ENCODE results near the gene NHS.

The NHS gene

DNA sequence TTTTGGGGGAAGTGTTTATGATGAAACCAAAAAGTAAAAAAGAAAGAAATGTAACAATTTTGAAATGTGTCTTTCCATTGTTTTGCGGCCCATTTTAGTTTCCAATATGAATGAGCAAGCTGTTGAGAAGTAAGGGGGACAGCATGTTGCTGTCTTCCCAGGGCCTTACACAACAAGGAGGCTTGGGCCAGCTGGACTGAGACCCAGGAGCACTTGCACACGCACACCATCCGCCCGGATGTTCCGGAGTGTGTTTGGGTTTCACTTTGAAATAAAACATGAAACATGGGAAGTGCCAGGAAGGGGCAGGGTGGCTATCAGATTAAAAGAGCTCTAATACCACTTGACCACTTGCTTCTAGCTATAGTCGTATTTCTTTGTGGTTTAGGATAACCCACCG, 144.4 kb downstream of the NHS start:
- no peaks in the 10 kb centered on the region for H3K36me3 Mint-ChIP-seq
- no peak overlapping the region for H3K27ac Mint-ChIP-seq
- H3K4me3 Mint-ChIP-seq = no peak overlapping the region
- H3K4me1 Mint-ChIP-seq = no peaks in the 10 kb centered on the region
- CTCF ChIA-PET = no interaction called here
- DNase-seq = no peak
- H3K9me3 Mint-ChIP-seq = no peaks in the 10 kb centered on the region
- H3K27me3 Mint-ChIP-seq = no peaks in the 10 kb centered on the region

- Mint-ChIP-seq H3K36me3 (no peaks in the 10 kb centered on the region), H3K27me3 (no peaks in the 10 kb centered on the region), H3K4me3 (no peak overlapping the region), H3K27ac (no peak overlapping the region), H3K9me3 (no peaks in the 10 kb centered on the region), H3K4me1 (no peaks in the 10 kb centered on the region)
- CTCF ChIA-PET = interaction anchor here (1.5 kb wide), 1 partner anchor 20 kb away, joined by 3 read pairs; no protein-coding TSS in a partner anchor
- DNase-seq = no peak
These were observed 145.1 kb downstream of the NHS start for GRCh38 chrX:17520016-17520615.

- Mint-ChIP-seq H3K4me3 (no peak overlapping the region), H3K27ac (no peak overlapping the region), H3K4me1 (no peaks in the 10 kb centered on the region), H3K27me3 (no peaks in the 10 kb centered on the region), H3K9me3 (no peaks in the 10 kb centered on the region), H3K36me3 (no peaks in the 10 kb centered on the region)
- CTCF ChIA-PET = no interaction called here
- DNase-seq = no peak
These were observed 147.1 kb downstream of the NHS start for GRCh38 chrX:17521871-17522693.

DNA sequence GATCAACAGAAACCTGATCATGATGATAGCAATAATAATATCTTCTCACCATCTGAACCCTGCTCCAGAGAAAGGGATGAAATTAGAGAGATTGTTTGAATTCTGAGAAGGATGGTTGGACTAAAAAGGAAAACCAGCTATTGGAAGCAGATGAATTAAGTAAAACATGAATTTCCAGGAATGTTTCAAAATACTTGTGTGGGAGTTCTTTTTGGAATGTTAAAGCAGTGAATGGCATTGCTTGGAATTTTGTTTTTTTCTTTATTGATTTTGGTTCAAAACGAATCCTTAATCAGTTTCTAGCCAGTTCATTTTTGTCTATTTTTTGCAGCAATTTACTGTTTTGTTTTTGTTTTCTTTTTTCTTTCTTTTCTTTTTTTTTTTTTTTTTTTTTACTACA, 150.3 kb downstream of the NHS start:
- no peak overlapping the region for H3K4me3 Mint-ChIP-seq
- H3K36me3 Mint-ChIP-seq = no peaks in the 10 kb centered on the region
- no peaks in the 10 kb centered on the region for H3K27me3 Mint-ChIP-seq
- H3K27ac Mint-ChIP-seq = no peak overlapping the region
- no peak for DNase-seq
- peaks cover 7% of the 10 kb centered on the region for H3K4me1 Mint-ChIP-seq
- no peaks in the 10 kb centered on the region for H3K9me3 Mint-ChIP-seq
- CTCF ChIA-PET = no interaction called here

- H3K9me3 Mint-ChIP-seq = no peaks in the 10 kb centered on the region
- H3K4me3 Mint-ChIP-seq = no peak overlapping the region
- CTCF ChIA-PET = no interaction called here
- H3K36me3 Mint-ChIP-seq = no peaks in the 10 kb centered on the region
- DNase-seq = no peak
- no peaks in the 10 kb centered on the region for H3K27me3 Mint-ChIP-seq
- no peak overlapping the region for H3K27ac Mint-ChIP-seq
- H3K4me1 Mint-ChIP-seq = peaks cover 7% of the 10 kb centered on the region
These were observed 151.0 kb downstream of the NHS start for GRCh38 chrX:17525762-17526555.

DNA sequence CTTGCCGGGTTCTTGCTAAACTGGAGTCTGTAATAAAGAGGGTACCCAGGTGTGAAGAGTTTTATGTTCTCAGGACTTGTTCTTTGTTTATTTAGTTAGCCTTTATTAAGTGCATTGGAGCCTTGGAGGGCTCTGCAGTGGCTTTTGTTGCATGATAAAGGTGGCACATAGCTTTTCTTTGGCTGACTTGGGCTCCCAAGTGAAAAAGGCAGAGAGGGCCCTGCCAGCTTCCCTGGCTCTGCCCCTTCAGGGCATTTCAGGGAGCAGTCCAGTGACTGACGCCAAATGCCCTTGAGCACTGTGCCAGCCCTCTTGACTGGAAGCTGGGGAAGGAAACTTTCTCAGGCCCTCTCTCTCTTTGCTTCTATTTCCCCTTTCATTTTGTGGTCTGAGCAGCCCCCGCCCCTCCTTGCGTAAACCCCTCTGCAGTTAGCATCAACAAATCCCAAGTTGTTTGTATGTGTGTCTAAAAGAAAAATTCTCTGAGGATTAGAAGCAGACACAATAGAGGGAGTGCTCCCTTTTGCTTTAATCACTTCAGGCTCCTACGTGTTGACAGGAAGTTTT, 152.2 kb downstream of the NHS start:
- Mint-ChIP-seq H3K27me3 (no peaks in the 10 kb centered on the region), H3K36me3 (no peaks in the 10 kb centered on the region), H3K27ac (no peak overlapping the region), H3K4me3 (no peak overlapping the region), H3K4me1 (peaks cover 7% of the 10 kb centered on the region), H3K9me3 (no peaks in the 10 kb centered on the region)
- CTCF ChIA-PET = no interaction called here
- DNase-seq = no peak

DNA sequence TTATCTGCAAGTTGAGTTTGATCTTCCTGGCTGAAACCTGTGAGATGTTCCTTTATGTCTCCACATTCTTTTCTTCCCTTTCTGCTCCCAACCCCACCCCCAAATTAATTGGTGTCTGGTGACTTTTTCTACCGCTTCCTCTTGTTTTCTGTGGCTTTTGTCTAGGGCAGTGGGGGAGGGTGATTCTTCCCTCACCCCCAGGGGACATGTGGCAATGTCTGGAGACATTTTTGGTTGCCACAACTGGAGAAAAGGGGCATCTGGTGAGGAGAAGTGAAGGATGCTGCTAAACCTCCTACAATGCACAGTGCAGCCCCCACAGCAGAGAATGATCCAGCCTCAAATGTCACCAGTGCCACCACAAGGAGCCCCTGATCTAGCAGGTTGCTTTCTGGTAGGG, 152.9 kb downstream of the NHS start:
- H3K4me3 Mint-ChIP-seq = no peak overlapping the region
- no peaks in the 10 kb centered on the region for H3K9me3 Mint-ChIP-seq
- DNase-seq = no peak
- H3K4me1 Mint-ChIP-seq = peaks cover 7% of the 10 kb centered on the region
- no peak overlapping the region for H3K27ac Mint-ChIP-seq
- CTCF ChIA-PET = no interaction called here
- no peaks in the 10 kb centered on the region for H3K27me3 Mint-ChIP-seq
- no peaks in the 10 kb centered on the region for H3K36me3 Mint-ChIP-seq

DNA sequence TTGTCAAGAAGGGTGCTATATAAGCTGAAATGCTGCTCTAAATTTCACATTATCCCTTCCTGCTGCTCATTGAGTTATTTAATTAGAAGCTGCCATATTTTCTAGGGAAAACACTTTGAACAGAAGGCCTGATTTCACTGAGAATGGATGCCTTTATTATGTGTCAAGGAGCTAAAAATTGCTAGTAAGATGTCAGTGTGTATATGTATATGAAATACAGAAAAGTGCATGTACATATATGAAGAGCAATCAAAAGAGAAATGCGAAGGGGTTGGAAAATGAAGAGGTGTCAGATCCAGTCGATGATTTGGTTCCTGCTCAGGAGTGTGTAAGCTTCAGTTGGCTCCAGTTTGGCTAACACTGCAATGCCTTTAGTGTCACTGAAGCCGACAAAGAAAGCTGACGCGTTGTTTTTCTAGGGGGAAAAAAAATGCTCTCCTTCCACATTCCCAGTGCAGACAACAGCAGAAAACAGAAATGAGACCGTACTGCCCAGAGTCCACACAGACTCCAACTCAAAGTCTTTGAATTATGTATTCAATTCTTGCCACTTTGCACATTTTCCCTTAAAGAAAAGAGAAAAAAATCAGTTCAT, 154.2 kb downstream of the NHS start:
- CTCF ChIA-PET = no interaction called here
- H3K36me3 Mint-ChIP-seq = no peaks in the 10 kb centered on the region
- no peaks in the 10 kb centered on the region for H3K27me3 Mint-ChIP-seq
- H3K4me1 Mint-ChIP-seq = peaks cover 7% of the 10 kb centered on the region
- no peak overlapping the region for H3K4me3 Mint-ChIP-seq
- H3K9me3 Mint-ChIP-seq = no peaks in the 10 kb centered on the region
- no peak for DNase-seq
- no peak overlapping the region for H3K27ac Mint-ChIP-seq

GRCh38 chrX:17531500-17531899, 156.5 kb downstream of the NHS start:
- CTCF ChIA-PET = interaction anchor here (1.2 kb wide), 1 partner anchor 60 kb away, joined by 4 read pairs; no protein-coding TSS in a partner anchor
- no peaks in the 10 kb centered on the region for H3K9me3 Mint-ChIP-seq
- H3K27ac Mint-ChIP-seq = no peak overlapping the region
- DNase-seq = no peak
- H3K4me3 Mint-ChIP-seq = no peak overlapping the region
- no peaks in the 10 kb centered on the region for H3K27me3 Mint-ChIP-seq
- no peaks in the 10 kb centered on the region for H3K36me3 Mint-ChIP-seq
- peaks cover 7% of the 10 kb centered on the region for H3K4me1 Mint-ChIP-seq

- CTCF ChIA-PET = interaction anchor here (0.6 to 5.0 kb wide), 5 partner anchors 53 to 157 kb away, joined by 3 to 30 read pairs (median 3); no protein-coding TSS in a partner anchor
- Mint-ChIP-seq H3K4me1 (no peaks in the 10 kb centered on the region), H3K27ac (no peak overlapping the region), H3K27me3 (no peaks in the 10 kb centered on the region), H3K9me3 (no peaks in the 10 kb centered on the region), H3K36me3 (no peaks in the 10 kb centered on the region), H3K4me3 (no peak overlapping the region)
- DNase-seq = peak; percentile 52
These were observed 160.2 kb downstream of the NHS start for GRCh38 chrX:17535229-17535628.

DNA sequence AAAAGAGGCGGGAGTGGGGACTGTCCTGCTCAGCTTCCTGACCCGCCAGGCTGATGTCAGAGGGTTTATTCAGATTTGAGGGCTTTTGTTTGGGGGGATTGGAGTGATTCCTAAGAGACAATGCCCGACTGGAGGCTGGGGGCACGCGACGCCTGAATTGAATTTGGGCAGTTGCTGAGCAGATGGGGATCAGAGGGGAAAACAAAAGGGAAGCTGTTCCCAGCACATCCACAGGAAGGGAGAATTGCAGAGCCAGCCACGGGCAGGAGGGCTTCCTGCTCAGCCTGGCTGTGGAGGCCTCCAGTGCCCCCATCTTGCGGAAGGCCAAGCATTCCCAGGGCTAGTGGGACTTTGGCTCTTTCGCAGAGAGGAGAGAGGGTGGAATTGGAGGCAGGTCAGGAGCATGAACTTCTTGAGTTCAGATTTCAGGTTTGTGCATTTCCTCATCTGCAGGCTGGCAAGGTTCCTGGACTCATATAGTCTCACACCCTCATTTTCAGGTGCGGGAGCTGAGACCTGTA, 162.8 kb downstream of the NHS start:
- Mint-ChIP-seq H3K4me3 (no peak overlapping the region), H3K4me1 (no peaks in the 10 kb centered on the region), H3K27ac (no peak overlapping the region), H3K9me3 (no peaks in the 10 kb centered on the region), H3K27me3 (no peaks in the 10 kb centered on the region), H3K36me3 (no peaks in the 10 kb centered on the region)
- no peak for DNase-seq
- CTCF ChIA-PET = interaction anchor here (1.1 to 5.0 kb wide), 2 partner anchors 54 to 115 kb away, joined by 3 to 30 read pairs; no protein-coding TSS in a partner anchor

- no peaks in the 10 kb centered on the region for H3K36me3 Mint-ChIP-seq
- CTCF ChIA-PET = interaction anchor here (1.0 kb wide), 1 partner anchor 10 kb away, joined by 3 read pairs; no protein-coding TSS in a partner anchor
- no peaks in the 10 kb centered on the region for H3K9me3 Mint-ChIP-seq
- H3K4me3 Mint-ChIP-seq = no peak overlapping the region
- no peaks in the 10 kb centered on the region for H3K27me3 Mint-ChIP-seq
- no peak overlapping the region for H3K27ac Mint-ChIP-seq
- DNase-seq = no peak
- no peaks in the 10 kb centered on the region for H3K4me1 Mint-ChIP-seq
These were observed 167.1 kb downstream of the NHS start for GRCh38 chrX:17542123-17542522.

DNA sequence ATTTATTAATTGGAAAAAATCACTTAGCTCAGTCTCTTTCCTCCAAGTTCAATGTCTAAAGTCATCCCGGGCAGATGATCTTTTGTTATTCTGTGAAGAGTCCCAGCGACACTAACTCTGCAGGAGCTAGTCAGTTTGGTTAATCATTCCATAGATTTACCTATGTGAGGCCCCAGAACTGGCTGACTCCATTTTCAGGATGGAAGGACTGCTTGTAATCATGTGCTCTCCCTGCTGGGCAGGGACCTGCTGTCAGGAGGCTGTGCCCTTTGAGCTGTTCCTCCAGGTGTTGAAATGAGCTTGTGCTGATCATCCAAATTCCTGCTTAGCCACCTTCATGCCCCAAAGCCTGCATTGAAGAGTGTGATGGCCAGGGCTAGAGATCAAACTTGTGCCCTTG, 169.8 kb downstream of the NHS start:
- Mint-ChIP-seq H3K27me3 (no peaks in the 10 kb centered on the region), H3K36me3 (no peaks in the 10 kb centered on the region), H3K4me1 (peaks cover 13% of the 10 kb centered on the region), H3K9me3 (no peaks in the 10 kb centered on the region), H3K4me3 (no peak overlapping the region), H3K27ac (no peak overlapping the region)
- CTCF ChIA-PET = no interaction called here
- no peak for DNase-seq

DNA sequence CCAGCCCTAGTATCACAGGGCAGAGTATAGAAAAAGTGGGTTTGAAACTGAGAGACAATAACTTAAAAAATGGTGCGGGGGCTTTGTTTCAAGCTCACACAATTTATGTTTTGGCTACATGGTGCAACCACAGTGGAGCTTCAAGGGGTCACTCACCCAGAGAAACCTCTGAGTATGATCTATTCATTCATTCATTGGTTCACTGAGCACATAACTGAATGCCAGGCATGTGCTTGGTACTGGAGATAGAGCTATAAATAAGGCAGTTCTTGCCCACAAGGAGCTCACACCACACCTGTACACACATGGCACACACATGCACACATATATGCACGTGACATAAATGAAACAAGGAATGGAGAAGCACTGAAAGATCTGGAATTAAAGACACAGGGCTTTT, 171.4 kb downstream of the NHS start:
- Mint-ChIP-seq H3K36me3 (no peaks in the 10 kb centered on the region), H3K27me3 (peaks cover 3% of the 10 kb centered on the region), H3K4me1 (peaks cover 13% of the 10 kb centered on the region), H3K9me3 (no peaks in the 10 kb centered on the region), H3K27ac (no peak overlapping the region), H3K4me3 (no peak overlapping the region)
- CTCF ChIA-PET = no interaction called here
- DNase-seq = no peak

Data from activated naive CD4-positive, alpha-beta T cell treated with anti-CD3 and anti-CD28 coated beads, Interleukin-2, amount 10 ng/mL, durations not matched to agents 7 days and 5 days (primary cell).